Transverse colon (tissue), 4 donors: ENCODE results near the gene ACAN. TPM values are rescaled to one million over a fixed set of nuclear protein-coding genes. Genes with fewer than 3 reads are reported as not detected.

Experiments used
- DNase-seq: peaks from one replicate; pipeline ENCODE4 v3.0.0-alpha.2; 2019
- H3K27ac ChIP-seq, 4 donors: fragments of 200-600 bp; sonication (generic); 2 replicates each; pipeline ENCODE4 v1.5.1; 2016 to 2018; ENCODE audit warnings: inconsistent platforms in 4 of 4
- H3K27me3 ChIP-seq: fragments of 200-600 bp; sonication (generic); 2 replicates; pipeline ENCODE4 v1.5.1; 2017; ENCODE audit warnings: inconsistent platforms
- H3K36me3 ChIP-seq, 4 donors: fragments of 200-600 bp; sonication (generic); 2 replicates each; pipeline ENCODE4 v1.5.1; 2017 to 2019; ENCODE audit warnings: inconsistent platforms in 4 of 4
- H3K4me1 ChIP-seq, 4 donors: fragments of 200-600 bp; sonication (generic); 2 replicates each; pipeline ENCODE4 v1.5.1; 2017 to 2020; ENCODE audit warnings: inconsistent platforms in 4 of 4
- H3K4me3 ChIP-seq, 4 donors: fragments of 200-600 bp; sonication (generic); 1 replicate in 1 of 4; 2 replicates in 3 of 4; pipeline versions ENCODE4 v1.5.1 to v1.6.1; 2017 to 2019; ENCODE audit warnings: inconsistent platforms in 4 of 4
- H3K9me3 ChIP-seq, 2 donors: fragments of 200-600 bp; sonication (generic); 2 replicates each; pipeline ENCODE4 v1.5.1; 2017 to 2019; ENCODE audit warnings: inconsistent platforms in 2 of 2
- CTCF ChIP-seq, 5 experiments: fragments of 200-600 bp in 3 of 5; fragments of 450-650 bp in 2 of 5; sonication (generic) in 3 of 5; IDR thresholded peaks; 1 replicate in 2 of 5; 2 replicates in 3 of 5; pipeline ENCODE4 v1.5.1; 2016 to 2017; ENCODE audit warnings: antibody characterized with exemption in 5 of 5, inconsistent platforms in 3 of 5, mild to moderate bottlenecking in 2 of 5, moderate library complexity in 1 of 5
- EP300 ChIP-seq: sonication (generic); formaldehyde crosslinking; IDR thresholded peaks from one replicate; pipeline ENCODE4 v1.6.1; 2017; ENCODE audit warnings: antibody characterized with exemption, low read depth
- POLR2A ChIP-seq: fragments of 450-650 bp; IDR thresholded peaks from one replicate; pipeline ENCODE4 v1.6.1; 2016; ENCODE audit warnings: antibody characterized with exemption, mild to moderate bottlenecking, moderate library complexity
- POLR2AphosphoS5 ChIP-seq, 3 donors: sonication (generic); formaldehyde crosslinking; IDR thresholded peaks; one replicate each; pipeline ENCODE4 v1.6.1; 2016; ENCODE audit warnings: antibody characterized with exemption in 3 of 3
- WGBS, 2 donors: methylation state at CpG; one replicate each; pipeline ENCODE4 v1.1.5; 2018; ENCODE audit warnings: low coverage in 1 of 2; 5-methylcytosine and 5-hydroxymethylcytosine counted together
- in situ Hi-C, 4 donors: fragments of 200-750 bp; cut with MboI; loops; one replicate each; pipeline versions ENCODE4 v1.15.0 to v1.15.1; 2017; ENCODE audit warnings: low sequenced_read_pairs in 3 of 4, low pct_ligation_motif_present in 1 of 4, low pct_unique_long_range_greater_than_20kb in 1 of 4
- intact Hi-C: fragments of 100-400 bp; cut with DNase I; formaldehyde crosslinking; loops from one replicate; pipeline ENCODE4 v1.15.1; 2023; ENCODE audit warnings: low total_unique reads
- total RNA-seq, 4 donors: library from RNA; depleted of rRNA; stranded (reverse); fragments of >200 nt; gene quantifications; one replicate each; pipeline ENCODE4 v1.1.0, GENCODE V29; 2016

Gene ACAN
- total RNA-seq, 4 donors from 2014 or later: 0.14 TPM; not detected in 3

GRCh38 chr15:88764448-88764847, 38.8 kb upstream of the ACAN start:
- intact Hi-C loops: no loop called here
- Histone ChIP-seq H3K36me3 (no peaks in the 10 kb centered on the region), H3K27ac (no peak overlapping the region), H3K4me1 (no peaks in the 10 kb centered on the region), H3K4me3 (no peak overlapping the region), H3K27me3 (peaks cover 21% of the 10 kb centered on the region), H3K9me3 (peaks cover 0 to under 1% of the 10 kb centered on the region in 2 donors)
- in situ Hi-C loops: no loop called here
- DNase-seq: no peak
- TF ChIP-seq POLR2AphosphoS5 (IDR thresholded peaks at IDR 0.05) (no peak), EP300 (no peak), POLR2A (no peak), CTCF (IDR thresholded peaks at IDR 0.05) (no peak)
- WGBS, 2 donors: 73 to 86% methylated on average over 1 of the region's 1 CpG

GRCh38 chr15:88765212-88765611, 38.0 kb upstream of the ACAN start:
- Histone ChIP-seq H3K27ac (no peak overlapping the region), H3K9me3 (peaks cover 1 to 8% of the 10 kb centered on the region in 2 donors), H3K4me3 (no peak overlapping the region), H3K4me1 (no peaks in the 10 kb centered on the region), H3K36me3 (no peaks in the 10 kb centered on the region), H3K27me3 (peaks cover 29% of the 10 kb centered on the region)
- TF ChIP-seq POLR2A (no peak), CTCF (IDR thresholded peaks at IDR 0.05) (no peak), POLR2AphosphoS5 (IDR thresholded peaks at IDR 0.05) (no peak), EP300 (no peak)
- in situ Hi-C loops (no loop called here), intact Hi-C loops (no loop called here)
- WGBS, 2 donors: 78 to 89% methylated on average over 2 of the region's 2 CpGs
- DNase-seq: no peak

- H3K27ac ChIP-seq: no peak overlapping the region
- H3K4me1 ChIP-seq: no peaks in the 10 kb centered on the region
- no peak overlapping the region for H3K4me3 ChIP-seq
- H3K9me3 ChIP-seq: peaks cover 6 to 11% of the 10 kb centered on the region in 2 donors
- in situ Hi-C loops: no loop called here
- intact Hi-C loops: no loop called here
- TF ChIP-seq POLR2AphosphoS5 (IDR thresholded peaks at IDR 0.05) (no peak), POLR2A (no peak), EP300 (no peak), CTCF (IDR thresholded peaks at IDR 0.05) (no peak)
- WGBS, 2 donors: 24 to 30% methylated on average over 3 to 38 of the region's 38 CpGs
- peaks cover 47% of the 10 kb centered on the region for H3K27me3 ChIP-seq
- no peaks in the 10 kb centered on the region for H3K36me3 ChIP-seq
- DNase-seq: no peak
These were observed 33.9 kb upstream of the ACAN start for GRCh38 chr15:88769161-88769971.

GRCh38 chr15:88775776-88776175, 27.5 kb upstream of the ACAN start:
- intact Hi-C loops: no loop called here
- Histone ChIP-seq H3K27ac (no peak overlapping the region), H3K27me3 (peaks cover 12% of the 10 kb centered on the region), H3K4me3 (no peak overlapping the region), H3K9me3 (no peaks in the 10 kb centered on the region), H3K36me3 (no peaks in the 10 kb centered on the region), H3K4me1 (no peaks in the 10 kb centered on the region)
- in situ Hi-C loops: no loop called here
- WGBS, 2 donors: 85 to 88% methylated on average over 4 of the region's 4 CpGs
- no peak for DNase-seq
- no peak for TF ChIP-seq CTCF (IDR thresholded peaks at IDR 0.05)
- TF ChIP-seq POLR2A: no peak
- no peak for TF ChIP-seq POLR2AphosphoS5 (IDR thresholded peaks at IDR 0.05)
- no peak for TF ChIP-seq EP300
